ENCODE results near the gene ENC1. TPM values are rescaled to one million over a fixed set of nuclear protein-coding genes. Genes with fewer than 3 reads are reported as not detected.

ENC1 gene
- total RNA-seq, 1 experiment from 2014 or later, result 30.0 TPM

DNA sequence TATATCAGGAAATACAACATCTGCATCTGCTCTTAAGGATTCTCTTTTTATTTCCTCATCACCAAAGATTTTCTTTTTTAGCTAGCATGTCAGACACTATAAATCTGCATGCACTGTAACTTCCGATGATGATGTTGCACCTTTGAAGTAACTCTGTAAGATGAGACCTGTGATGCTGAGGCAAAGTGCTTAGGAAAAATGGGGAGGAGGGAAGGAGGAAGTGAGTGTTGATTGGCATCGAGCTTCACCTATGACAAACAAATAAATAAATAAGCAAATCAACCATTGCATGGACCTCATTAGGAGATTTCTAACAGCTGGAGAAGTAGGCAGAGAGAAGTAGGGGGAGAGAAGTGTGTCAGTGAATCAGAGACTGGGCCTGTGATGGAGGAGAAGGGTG lies 52.6 kb downstream of the ENC1 start:
- H3K27ac ChIP-seq (ENCODE audit: low read depth, low read length), result no peak overlapping the region
- H3K9me3 ChIP-seq (ENCODE audit: control insufficient read depth in 1 of 2, insufficient read depth in 1 of 2, low read depth in 1 of 2, low read length in 2 of 2), result no peaks in the 10 kb centered on the region
- no peak for TF ChIP-seq POLR2AphosphoS5 (IDR thresholded peaks at IDR 0.05; ENCODE audit: low read depth, low read length)
- TF ChIP-seq TCF7L2 (IDR thresholded peaks at IDR 0.05; ENCODE audit: borderline replicate concordance, extremely low read depth, insufficient read depth, insufficient read length), result no peak
- TF ChIP-seq CBX3 (IDR thresholded peaks at IDR 0.05; ENCODE audit: low read depth), result no peak
- TF ChIP-seq, protein P1, sequence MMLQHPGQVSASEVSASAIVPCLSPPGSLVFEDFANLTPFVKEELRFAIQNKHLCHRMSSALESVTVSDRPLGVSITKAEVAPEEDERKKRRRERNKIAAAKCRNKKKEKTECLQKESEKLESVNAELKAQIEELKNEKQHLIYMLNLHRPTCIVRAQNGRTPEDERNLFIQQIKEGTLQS (IDR thresholded peaks at IDR 0.05), result no peak
- no peak for TF ChIP-seq CEBPB (IDR thresholded peaks at IDR 0.05; ENCODE audit: low read depth)
- no peak for TF ChIP-seq EZH2phosphoT487 (IDR thresholded peaks at IDR 0.05; ENCODE audit: borderline replicate concordance)
- TF ChIP-seq SP1 (IDR thresholded peaks at IDR 0.05; ENCODE audit: low read depth), result no peak
- no peak for TF ChIP-seq ZFX (IDR thresholded peaks at IDR 0.05)
- TF ChIP-seq EZH2 (IDR thresholded peaks at IDR 0.05), result no peak
- TF ChIP-seq, protein P2, sequence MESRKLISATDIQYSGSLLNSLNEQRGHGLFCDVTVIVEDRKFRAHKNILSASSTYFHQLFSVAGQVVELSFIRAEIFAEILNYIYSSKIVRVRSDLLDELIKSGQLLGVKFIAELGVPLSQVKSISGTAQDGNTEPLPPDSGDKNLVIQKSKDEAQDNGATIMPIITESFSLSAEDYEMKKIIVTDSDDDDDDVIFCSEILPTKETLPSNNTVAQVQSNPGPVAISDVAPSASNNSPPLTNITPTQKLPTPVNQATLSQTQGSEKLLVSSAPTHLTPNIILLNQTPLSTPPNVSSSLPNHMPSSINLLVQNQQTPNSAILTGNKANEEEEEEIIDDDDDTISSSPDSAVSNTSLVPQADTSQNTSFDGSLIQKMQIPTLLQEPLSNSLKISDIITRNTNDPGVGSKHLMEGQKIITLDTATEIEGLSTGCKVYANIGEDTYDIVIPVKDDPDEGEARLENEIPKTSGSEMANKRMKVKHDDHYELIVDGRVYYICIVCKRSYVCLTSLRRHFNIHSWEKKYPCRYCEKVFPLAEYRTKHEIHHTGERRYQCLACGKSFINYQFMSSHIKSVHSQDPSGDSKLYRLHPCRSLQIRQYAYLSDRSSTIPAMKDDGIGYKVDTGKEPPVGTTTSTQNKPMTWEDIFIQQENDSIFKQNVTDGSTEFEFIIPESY (IDR thresholded peaks at IDR 0.05; ENCODE audit: extremely low read depth, insufficient replicate concordance, low read length), result no peak
- TF ChIP-seq ZNF274 (IDR thresholded peaks at IDR 0.05; ENCODE audit: low read depth, low read length), result no peak
- TF ChIP-seq YY1 (IDR thresholded peaks at IDR 0.05; ENCODE audit: extremely low read depth, insufficient replicate concordance, low read depth, low read length), result no peak
- no peak for TF ChIP-seq JUND (IDR thresholded peaks at IDR 0.05)
- TF ChIP-seq, protein P3, sequence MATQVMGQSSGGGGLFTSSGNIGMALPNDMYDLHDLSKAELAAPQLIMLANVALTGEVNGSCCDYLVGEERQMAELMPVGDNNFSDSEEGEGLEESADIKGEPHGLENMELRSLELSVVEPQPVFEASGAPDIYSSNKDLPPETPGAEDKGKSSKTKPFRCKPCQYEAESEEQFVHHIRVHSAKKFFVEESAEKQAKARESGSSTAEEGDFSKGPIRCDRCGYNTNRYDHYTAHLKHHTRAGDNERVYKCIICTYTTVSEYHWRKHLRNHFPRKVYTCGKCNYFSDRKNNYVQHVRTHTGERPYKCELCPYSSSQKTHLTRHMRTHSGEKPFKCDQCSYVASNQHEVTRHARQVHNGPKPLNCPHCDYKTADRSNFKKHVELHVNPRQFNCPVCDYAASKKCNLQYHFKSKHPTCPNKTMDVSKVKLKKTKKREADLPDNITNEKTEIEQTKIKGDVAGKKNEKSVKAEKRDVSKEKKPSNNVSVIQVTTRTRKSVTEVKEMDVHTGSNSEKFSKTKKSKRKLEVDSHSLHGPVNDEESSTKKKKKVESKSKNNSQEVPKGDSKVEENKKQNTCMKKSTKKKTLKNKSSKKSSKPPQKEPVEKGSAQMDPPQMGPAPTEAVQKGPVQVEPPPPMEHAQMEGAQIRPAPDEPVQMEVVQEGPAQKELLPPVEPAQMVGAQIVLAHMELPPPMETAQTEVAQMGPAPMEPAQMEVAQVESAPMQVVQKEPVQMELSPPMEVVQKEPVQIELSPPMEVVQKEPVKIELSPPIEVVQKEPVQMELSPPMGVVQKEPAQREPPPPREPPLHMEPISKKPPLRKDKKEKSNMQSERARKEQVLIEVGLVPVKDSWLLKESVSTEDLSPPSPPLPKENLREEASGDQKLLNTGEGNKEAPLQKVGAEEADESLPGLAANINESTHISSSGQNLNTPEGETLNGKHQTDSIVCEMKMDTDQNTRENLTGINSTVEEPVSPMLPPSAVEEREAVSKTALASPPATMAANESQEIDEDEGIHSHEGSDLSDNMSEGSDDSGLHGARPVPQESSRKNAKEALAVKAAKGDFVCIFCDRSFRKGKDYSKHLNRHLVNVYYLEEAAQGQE (IDR thresholded peaks at IDR 0.05; ENCODE audit: low read depth), result no peak
- TF ChIP-seq POLR2A (IDR thresholded peaks at IDR 0.05; ENCODE audit: borderline replicate concordance, extremely low read depth, insufficient read depth, insufficient read length), result no peak
- TF ChIP-seq, protein P4, sequence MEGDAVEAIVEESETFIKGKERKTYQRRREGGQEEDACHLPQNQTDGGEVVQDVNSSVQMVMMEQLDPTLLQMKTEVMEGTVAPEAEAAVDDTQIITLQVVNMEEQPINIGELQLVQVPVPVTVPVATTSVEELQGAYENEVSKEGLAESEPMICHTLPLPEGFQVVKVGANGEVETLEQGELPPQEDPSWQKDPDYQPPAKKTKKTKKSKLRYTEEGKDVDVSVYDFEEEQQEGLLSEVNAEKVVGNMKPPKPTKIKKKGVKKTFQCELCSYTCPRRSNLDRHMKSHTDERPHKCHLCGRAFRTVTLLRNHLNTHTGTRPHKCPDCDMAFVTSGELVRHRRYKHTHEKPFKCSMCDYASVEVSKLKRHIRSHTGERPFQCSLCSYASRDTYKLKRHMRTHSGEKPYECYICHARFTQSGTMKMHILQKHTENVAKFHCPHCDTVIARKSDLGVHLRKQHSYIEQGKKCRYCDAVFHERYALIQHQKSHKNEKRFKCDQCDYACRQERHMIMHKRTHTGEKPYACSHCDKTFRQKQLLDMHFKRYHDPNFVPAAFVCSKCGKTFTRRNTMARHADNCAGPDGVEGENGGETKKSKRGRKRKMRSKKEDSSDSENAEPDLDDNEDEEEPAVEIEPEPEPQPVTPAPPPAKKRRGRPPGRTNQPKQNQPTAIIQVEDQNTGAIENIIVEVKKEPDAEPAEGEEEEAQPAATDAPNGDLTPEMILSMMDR (IDR thresholded peaks at IDR 0.05 in 2 of 3, conservative IDR thresholded peaks at IDR 0.05 in 1 of 3; ENCODE audit: borderline replicate concordance in 1 of 3, insufficient read depth in 1 of 3, low read depth in 2 of 3, low read length in 2 of 3), result no peak
- no peaks in the 10 kb centered on the region for H3K36me3 ChIP-seq (ENCODE audit: control insufficient read depth in 1 of 2, insufficient read depth in 2 of 2, low read length in 2 of 2)
- ATAC-seq (no peak), DNase-seq (ENCODE audit: low read depth, low spot score) (no peak)
- no peaks in the 10 kb centered on the region for H3K9me2 ChIP-seq (ENCODE audit: insufficient read depth)
- ChIA-PET RAD21 (ENCODE audit: low non-redundant PET in 1 of 2, low total read pairs in 2 of 2, uncharacterized antibody in 2 of 2, unreplicated experiment in 2 of 2) (no interaction called here), CTCF (no interaction called here), POLR2A (interaction anchor here (1.3 kb wide), 1 partner anchor 13 kb away, joined by 3 read pairs; no protein-coding TSS in a partner anchor)
- H3K79me2 ChIP-seq (ENCODE audit: insufficient read depth, low read length), result no peaks in the 10 kb centered on the region
- H3K27me3 ChIP-seq (ENCODE audit: insufficient read depth, low read length), result no peaks in the 10 kb centered on the region
- no TSS peak for BruUV-seq (replicated peaks)
- no peak overlapping the region for H3K9ac ChIP-seq (ENCODE audit: low read length)
- H3K4me2 ChIP-seq (ENCODE audit: low read length), result no peak overlapping the region
- no peak overlapping the region for H3K4me3 ChIP-seq (replicated peaks in 1 of 2; ENCODE audit: low read depth in 1 of 2, low read length in 2 of 2)
- H3K4me1 ChIP-seq (ENCODE audit: control insufficient read depth in 1 of 2, insufficient read depth in 2 of 2, low read length in 2 of 2), result no peaks in the 10 kb centered on the region
- no peaks in the 10 kb centered on the region for H4K20me1 ChIP-seq (ENCODE audit: insufficient read depth)
- H2AFZ ChIP-seq (ENCODE audit: low read depth, low read length, poor library complexity, severe bottlenecking), result no peak overlapping the region
- intact Hi-C loops (cut with micrococcal nuclease), result no loop called here

All from HCT116 (cell line).